Neural progenitor cell (in vitro differentiated cells): Measurements from ENCODE around the gene SLC39A1. TPM values are rescaled to one million over a fixed set of nuclear protein-coding genes. Genes with fewer than 3 reads are reported as not detected.

ENCODE experiments used
- DNase-seq: peaks from one replicate; pipeline ENCODE4 v3.0.0-alpha.2; 2016; ENCODE audit warnings: low spot score
- H2AFZ ChIP-seq: fragments of 200-600 bp; sonication (generic); replicated peaks from 2 replicates; pipeline ENCODE4 v1.6.1; 2016; ENCODE audit warnings: antibody characterized with exemption
- H3F3A ChIP-seq: fragments of 200-600 bp; sonication (generic); 2 replicates; pipeline ENCODE4 v1.6.1; 2016; ENCODE audit warnings: antibody characterized with exemption, low read depth
- H3K27ac ChIP-seq: fragments of 200-600 bp; sonication (generic); 2 replicates; pipeline ENCODE4 v1.5.1; 2016; ENCODE audit warnings: mild to moderate bottlenecking
- H3K27me3 ChIP-seq: fragments of 200-600 bp; sonication (generic); 2 replicates; pipeline ENCODE4 v1.6.1; 2016; ENCODE audit warnings: mild to moderate bottlenecking, moderate library complexity
- H3K36me3 ChIP-seq: fragments of 200-600 bp; sonication (generic); 2 replicates; pipeline ENCODE4 v1.5.1; 2016
- H3K4me1 ChIP-seq: fragments of 200-600 bp; sonication (generic); 2 replicates; pipeline ENCODE4 v1.6.1; 2016; ENCODE audit warnings: mixed run types
- H3K4me2 ChIP-seq: fragments of 200-600 bp; sonication (generic); 2 replicates; pipeline ENCODE4 v1.6.1; 2016
- H3K4me3 ChIP-seq: fragments of 200-600 bp; sonication (generic); 2 replicates; pipeline ENCODE4 v1.5.1; 2016
- H3K79me2 ChIP-seq: fragments of 200-600 bp; sonication (generic); 2 replicates; pipeline ENCODE4 v1.6.1; 2016; ENCODE audit warnings: low read depth
- H3K9ac ChIP-seq: fragments of 200-600 bp; sonication (generic); 2 replicates; pipeline ENCODE4 v1.6.1; 2016
- H3K9me3 ChIP-seq: fragments of 200-600 bp; sonication (generic); 2 replicates; pipeline ENCODE4 v1.5.1; 2016; ENCODE audit warnings: low read depth
- H4K20me1 ChIP-seq: fragments of 200-600 bp; sonication (generic); 2 replicates; pipeline ENCODE4 v1.6.1; 2016; ENCODE audit warnings: low read depth
- H3K27ac Mint-ChIP-seq: 3 replicates; pipeline ENCODE4 v1.8.0; 2021; ENCODE audit warnings: mixed read lengths
- H3K27me3 Mint-ChIP-seq: 2 replicates; pipeline ENCODE4 v1.8.0; 2022; ENCODE audit warnings: low read depth, mild to moderate bottlenecking, inconsistent platforms, moderate library complexity, mixed read lengths; ENCODE audit not compliant: insufficient read depth
- H3K36me3 Mint-ChIP-seq: 3 replicates; pipeline ENCODE4 v1.8.0; 2021; ENCODE audit warnings: mixed read lengths
- H3K4me1 Mint-ChIP-seq: 3 replicates; pipeline ENCODE4 v1.8.0; 2021; ENCODE audit warnings: mixed read lengths
- H3K4me3 Mint-ChIP-seq: 3 replicates; pipeline ENCODE4 v1.8.0; 2021; ENCODE audit warnings: mild to moderate bottlenecking, moderate library complexity, mixed read lengths
- H3K9me3 Mint-ChIP-seq: 3 replicates; pipeline ENCODE4 v1.8.0; 2020; ENCODE audit warnings: mixed read lengths
- EZH2 ChIP-seq: fragments of 200-600 bp; sonication (generic); IDR thresholded peaks from 2 replicates; pipeline ENCODE4 v1.6.1; 2017; ENCODE audit warnings: antibody characterized with exemption, mild to moderate bottlenecking, moderate library complexity
- EZH2phosphoT487 ChIP-seq: fragments of 200-600 bp; sonication (generic); IDR thresholded peaks from 2 replicates; pipeline ENCODE4 v1.6.1; 2017; ENCODE audit warnings: antibody characterized with exemption
- total RNA-seq: library from RNA; depleted of rRNA; stranded (reverse); fragments of >200 nt; gene quantifications from 2 replicates; pipeline ENCODE4 v1.2.3, GENCODE V29; 2015; ENCODE audit warnings: low replicate concordance
- TF ChIP-seq, protein P1 (sequence below): fragments of 200-600 bp; sonication (generic); IDR thresholded peaks from 2 replicates; pipeline ENCODE4 v1.5.1; 2017; ENCODE audit warnings: antibody characterized with exemption, mild to moderate bottlenecking

Gene SLC39A1
- total RNA-seq, 1 donor from 2014 or later, result 73.2 TPM

DNA sequence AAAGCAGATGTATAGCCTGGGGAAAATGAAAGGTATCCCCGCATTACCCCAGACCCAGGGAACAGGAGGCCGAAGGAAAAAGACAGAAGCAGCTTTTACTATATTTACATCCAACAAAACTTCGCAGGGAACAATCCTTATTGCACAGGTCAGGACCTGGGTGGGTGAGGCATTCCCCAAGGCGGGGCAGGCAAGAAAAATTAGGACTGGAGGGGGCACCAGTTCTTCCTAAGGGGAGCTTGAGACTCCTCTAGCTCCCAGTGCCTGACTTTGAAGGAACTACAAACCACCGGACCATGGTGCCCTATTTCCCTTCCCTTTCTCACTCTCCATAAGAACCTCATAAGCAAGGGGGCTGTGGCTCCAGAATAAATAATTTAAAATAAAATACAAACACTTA, 33.9 kb downstream of the SLC39A1 start:
- H3K4me3 ChIP-seq, result no peak overlapping the region
- no peak overlapping the region for H3K9ac ChIP-seq
- Mint-ChIP-seq H3K27ac (peak overlapping the region; percentile 50), H3K4me3 (peak overlapping the region; percentile 7), H3K9me3 (no peaks in the 10 kb centered on the region), H3K4me1 (no peaks in the 10 kb centered on the region), H3K27me3 (peaks cover 2% of the 10 kb centered on the region), H3K36me3 (peaks cover 8% of the 10 kb centered on the region)
- no peak for DNase-seq
- TF ChIP-seq, protein P1, sequence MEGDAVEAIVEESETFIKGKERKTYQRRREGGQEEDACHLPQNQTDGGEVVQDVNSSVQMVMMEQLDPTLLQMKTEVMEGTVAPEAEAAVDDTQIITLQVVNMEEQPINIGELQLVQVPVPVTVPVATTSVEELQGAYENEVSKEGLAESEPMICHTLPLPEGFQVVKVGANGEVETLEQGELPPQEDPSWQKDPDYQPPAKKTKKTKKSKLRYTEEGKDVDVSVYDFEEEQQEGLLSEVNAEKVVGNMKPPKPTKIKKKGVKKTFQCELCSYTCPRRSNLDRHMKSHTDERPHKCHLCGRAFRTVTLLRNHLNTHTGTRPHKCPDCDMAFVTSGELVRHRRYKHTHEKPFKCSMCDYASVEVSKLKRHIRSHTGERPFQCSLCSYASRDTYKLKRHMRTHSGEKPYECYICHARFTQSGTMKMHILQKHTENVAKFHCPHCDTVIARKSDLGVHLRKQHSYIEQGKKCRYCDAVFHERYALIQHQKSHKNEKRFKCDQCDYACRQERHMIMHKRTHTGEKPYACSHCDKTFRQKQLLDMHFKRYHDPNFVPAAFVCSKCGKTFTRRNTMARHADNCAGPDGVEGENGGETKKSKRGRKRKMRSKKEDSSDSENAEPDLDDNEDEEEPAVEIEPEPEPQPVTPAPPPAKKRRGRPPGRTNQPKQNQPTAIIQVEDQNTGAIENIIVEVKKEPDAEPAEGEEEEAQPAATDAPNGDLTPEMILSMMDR, result no peak
- TF ChIP-seq EZH2 (no peak), EZH2phosphoT487 (no peak)
- no peaks in the 10 kb centered on the region for H3K4me1 ChIP-seq
- no peak overlapping the region for H2AFZ ChIP-seq
- H3K9me3 ChIP-seq, result no peaks in the 10 kb centered on the region
- no peaks in the 10 kb centered on the region for H3K27me3 ChIP-seq
- no peaks in the 10 kb centered on the region for H3K36me3 ChIP-seq
- no peaks in the 10 kb centered on the region for H4K20me1 ChIP-seq
- peaks cover 4% of the 10 kb centered on the region for H3K79me2 ChIP-seq
- H3K27ac ChIP-seq, result no peak overlapping the region
- no peak overlapping the region for H3K4me2 ChIP-seq
- H3F3A ChIP-seq, result peaks cover 13% of the 10 kb centered on the region

GRCh38 chr1:153928791-153929341, 34.5 kb downstream of the SLC39A1 start:
- Histone ChIP-seq H3K9ac (no peak overlapping the region), H3K36me3 (no peaks in the 10 kb centered on the region), H3K4me1 (no peaks in the 10 kb centered on the region), H3K4me3 (no peak overlapping the region), H3F3A (peaks cover 19% of the 10 kb centered on the region), H3K4me2 (no peak overlapping the region), H3K27ac (no peak overlapping the region), H3K9me3 (no peaks in the 10 kb centered on the region), H4K20me1 (no peaks in the 10 kb centered on the region), H2AFZ (no peak overlapping the region), H3K27me3 (no peaks in the 10 kb centered on the region), H3K79me2 (peaks cover 9% of the 10 kb centered on the region)
- Mint-ChIP-seq H3K9me3 (no peaks in the 10 kb centered on the region), H3K27me3 (peaks cover 4% of the 10 kb centered on the region), H3K27ac (no peak overlapping the region), H3K4me1 (peaks cover under 1% of the 10 kb centered on the region), H3K36me3 (peaks cover 5% of the 10 kb centered on the region), H3K4me3 (no peak overlapping the region)
- DNase-seq, result no peak
- no peak for TF ChIP-seq EZH2phosphoT487
- TF ChIP-seq, protein P1, result no peak
- no peak for TF ChIP-seq EZH2

GRCh38 chr1:153928245-153928644, 35.1 kb downstream of the SLC39A1 start:
- Histone ChIP-seq H3K9me3 (no peaks in the 10 kb centered on the region), H3K27ac (no peak overlapping the region), H3K9ac (no peak overlapping the region), H3F3A (peaks cover 25% of the 10 kb centered on the region), H3K36me3 (no peaks in the 10 kb centered on the region), H3K79me2 (peaks cover 10% of the 10 kb centered on the region), H3K4me3 (no peak overlapping the region), H3K27me3 (no peaks in the 10 kb centered on the region), H2AFZ (no peak overlapping the region), H4K20me1 (no peaks in the 10 kb centered on the region), H3K4me2 (no peak overlapping the region), H3K4me1 (no peaks in the 10 kb centered on the region)
- peaks cover 5% of the 10 kb centered on the region for H3K36me3 Mint-ChIP-seq
- H3K27ac Mint-ChIP-seq, result peak overlapping the region; percentile 1
- H3K4me3 Mint-ChIP-seq, result no peak overlapping the region
- no peak for TF ChIP-seq EZH2
- no peak for TF ChIP-seq EZH2phosphoT487
- TF ChIP-seq, protein P1, result no peak
- peaks cover 4% of the 10 kb centered on the region for H3K4me1 Mint-ChIP-seq
- peaks cover 4% of the 10 kb centered on the region for H3K27me3 Mint-ChIP-seq
- no peak for DNase-seq
- H3K9me3 Mint-ChIP-seq, result no peaks in the 10 kb centered on the region
